ENCODE measurements around the gene CRISP1. TPM values are rescaled to one million over a fixed set of nuclear protein-coding genes. Genes with fewer than 3 reads are reported as not detected.

The CRISP1 gene
- total RNA-seq, 2 donors from 2014 or later: not detected

Other genes with a start within 250 kb of the CRISP1 start
- gene RHAG, start 229.7 kb downstream of the CRISP1 start, total RNA-seq: not detected
- not detected for gene CRISP2, start 153.0 kb downstream of the CRISP1 start, total RNA-seq
- gene CRISP3, start 122.1 kb downstream of the CRISP1 start, total RNA-seq: not detected
- not detected for gene PGK2, start 79.2 kb downstream of the CRISP1 start, total RNA-seq
- not detected for gene DEFB114, start 97.6 kb upstream of the CRISP1 start, total RNA-seq
- not detected for gene DEFB113, start 103.1 kb upstream of the CRISP1 start, total RNA-seq
- gene DEFB110, start 155.5 kb upstream of the CRISP1 start, total RNA-seq: not detected
- not detected for gene DEFB112, start 183.4 kb upstream of the CRISP1 start, total RNA-seq

Data from left colon (tissue), 2 donors.